ENCODE data around the gene EPRS1.

Gene EPRS1

DNA sequence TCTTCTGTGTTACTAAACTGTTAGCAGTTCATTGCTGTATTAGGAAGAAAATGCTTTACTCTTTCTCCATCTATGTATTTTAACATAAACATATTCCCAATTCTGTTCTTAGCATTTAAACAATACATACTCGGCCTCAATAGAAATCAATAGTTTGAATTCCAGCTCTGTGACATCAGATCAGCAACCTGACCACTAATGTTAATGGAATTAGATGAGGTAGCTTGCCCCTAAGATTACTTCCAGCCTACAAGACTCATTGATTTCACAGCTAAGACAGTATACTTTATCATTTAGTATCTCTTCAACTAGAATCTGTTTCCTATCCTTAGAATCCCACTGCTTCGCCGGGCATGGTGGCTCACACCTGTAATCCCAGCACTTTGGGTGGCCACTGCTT lies 38.9 kb downstream of the EPRS1 start:
- TF ChIP-seq POLR2A (IDR thresholded peaks at IDR 0.05; ENCODE audit: low read length) = no peak
- TF ChIP-seq GATA1 (IDR thresholded peaks at IDR 0.05; ENCODE audit: low read depth, low read length) = no peak
- no peak for DNase-seq

DNA sequence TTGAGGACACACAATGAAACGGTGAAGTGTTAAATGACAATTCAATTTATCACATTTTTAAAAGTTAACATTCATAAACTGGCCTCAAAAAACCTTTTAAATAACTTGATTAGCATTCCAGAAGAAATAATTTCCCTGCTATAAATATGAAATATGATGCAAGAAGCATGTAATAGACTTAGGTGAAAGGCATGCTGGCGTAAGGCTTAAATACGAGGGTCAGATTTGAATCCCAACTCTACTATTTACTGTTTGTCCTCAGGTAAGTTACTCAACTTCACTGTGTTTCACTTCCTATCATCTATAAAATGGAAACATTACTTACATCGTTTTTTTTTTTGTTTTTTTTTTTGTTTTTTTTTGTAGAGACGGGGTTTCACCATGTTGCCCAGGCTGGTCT lies 40.8 kb downstream of the EPRS1 start:
- TF ChIP-seq GATA1 (IDR thresholded peaks at IDR 0.05; ENCODE audit: low read depth, low read length) (no peak), POLR2A (IDR thresholded peaks at IDR 0.05; ENCODE audit: low read length) (no peak)

DNA sequence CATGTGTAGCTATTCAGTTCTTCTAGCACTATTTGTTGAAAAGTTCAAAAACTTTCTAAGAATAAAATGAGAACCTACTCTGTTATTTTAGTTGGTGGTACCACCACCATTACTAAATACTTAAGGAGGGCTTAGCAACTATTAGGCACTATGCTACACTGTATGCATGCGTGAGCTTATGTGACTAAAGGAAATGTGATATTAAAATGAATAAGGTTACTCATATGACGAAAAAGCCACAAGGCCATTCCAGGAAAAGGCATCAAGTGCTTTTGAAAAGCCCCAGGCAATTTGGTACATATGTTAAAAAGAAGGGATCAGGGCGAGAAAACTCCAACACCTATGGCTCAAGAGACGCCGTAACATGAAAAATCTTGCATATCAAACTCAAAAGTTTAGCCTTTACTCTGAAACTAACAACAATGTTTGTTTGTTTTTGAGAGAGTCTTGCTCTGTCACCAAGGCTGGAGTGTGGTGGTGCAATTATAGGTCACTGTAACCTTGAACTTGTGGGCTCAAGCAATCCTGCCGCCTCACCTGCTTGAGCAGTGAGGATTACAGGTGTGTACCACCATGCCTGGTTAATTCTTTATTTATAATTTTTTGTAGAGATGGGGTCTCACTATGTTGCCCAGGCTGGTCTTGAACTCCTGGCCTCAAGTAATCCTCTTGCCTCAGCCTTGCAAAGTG lies 42.5 kb downstream of the EPRS1 start:
- TF ChIP-seq POLR2A (IDR thresholded peaks at IDR 0.05; ENCODE audit: low read length) = no peak
- TF ChIP-seq GATA1 (IDR thresholded peaks at IDR 0.05; ENCODE audit: low read depth, low read length) = no peak
- DNase-seq = no peak

More for the DNA sequence above, 40.8 kb downstream of the EPRS1 start:
- DNase-seq = no peak

DNA sequence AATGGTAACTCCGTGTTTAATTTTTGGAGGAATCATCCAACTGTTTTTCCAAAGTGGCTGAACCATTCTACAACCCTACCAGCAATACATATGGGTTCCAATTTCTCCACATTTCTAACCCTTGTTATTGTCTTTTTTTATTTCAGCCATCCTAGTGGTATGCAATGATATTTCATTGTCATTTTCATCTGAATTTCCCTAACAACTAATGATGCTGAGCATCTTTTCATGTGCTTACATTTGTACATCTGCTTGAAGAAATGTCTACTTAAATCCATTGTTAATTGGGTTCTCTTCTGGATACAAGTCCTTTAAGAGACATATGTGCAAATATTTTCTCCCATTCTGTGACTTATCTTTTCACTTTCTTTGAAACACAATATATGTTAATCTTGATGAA lies 43.3 kb downstream of the EPRS1 start:
- no peak for DNase-seq
- TF ChIP-seq POLR2A (IDR thresholded peaks at IDR 0.05; ENCODE audit: low read length) (no peak), GATA1 (IDR thresholded peaks at IDR 0.05; ENCODE audit: low read depth, low read length) (no peak)

DNA sequence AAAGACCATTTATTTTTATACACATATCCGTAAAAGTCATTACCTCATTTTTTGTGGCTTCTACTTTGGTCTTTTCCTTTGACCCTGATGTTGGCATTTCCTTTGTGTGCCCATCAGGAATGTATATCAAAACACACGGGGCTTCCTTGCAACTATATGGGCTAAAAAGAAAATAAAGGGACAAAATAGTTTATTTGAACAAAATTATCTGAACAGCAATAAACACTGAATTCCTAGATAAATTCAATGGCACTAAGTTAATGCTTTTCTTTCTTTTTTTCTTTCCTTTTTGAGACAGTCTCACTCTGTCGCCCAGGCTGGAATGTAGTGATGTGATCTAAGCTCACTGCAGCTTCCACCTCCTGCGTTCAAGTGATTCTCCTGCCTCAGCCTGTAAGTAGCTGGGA lies 45.2 kb downstream of the EPRS1 start:
- DNase-seq = no peak
- TF ChIP-seq POLR2A (IDR thresholded peaks at IDR 0.05; ENCODE audit: low read length) (no peak), GATA1 (IDR thresholded peaks at IDR 0.05; ENCODE audit: low read depth, low read length) (no peak)

DNA sequence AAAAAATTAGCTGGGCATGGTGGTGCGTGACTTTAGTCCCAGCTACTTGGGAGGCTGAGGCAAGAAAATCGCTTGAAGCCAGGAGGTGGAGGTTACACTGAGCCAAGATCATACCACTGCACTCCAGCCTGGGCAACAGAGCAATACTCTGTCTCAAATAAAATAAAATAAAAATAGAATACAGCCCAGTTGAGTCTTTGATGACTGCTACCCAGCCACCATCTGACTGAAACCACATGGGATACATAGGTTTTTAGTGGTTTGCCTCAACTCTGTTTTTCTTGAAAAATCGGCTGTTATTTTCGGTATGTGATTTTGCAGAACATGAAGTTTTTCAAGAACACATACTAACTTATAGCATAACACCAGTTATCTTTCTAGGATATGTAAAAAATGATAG lies 46.5 kb downstream of the EPRS1 start:
- DNase-seq = no peak
- TF ChIP-seq POLR2A (IDR thresholded peaks at IDR 0.05; ENCODE audit: low read length) (no peak), GATA1 (IDR thresholded peaks at IDR 0.05; ENCODE audit: low read depth, low read length) (no peak)

Measured in erythroblast (primary cell).